PC-3 (cell line): ENCODE data around the gene MMP11. TPM values are rescaled to one million over a fixed set of nuclear protein-coding genes. Genes with fewer than 3 reads are reported as not detected.

ENCODE experiments used
- ATAC-seq: fragments of 200-7000 bp; cut with Tn5 transposase; 2 replicates; pipeline ENCODE4 v1.9.1; 2020; ENCODE audit warnings: mild to moderate bottlenecking, moderate library complexity
- BruUV-seq: library from RNA; stranded (reverse); fragments of 400-500 nt; replicated peaks from 2 replicates; lab custom pipeline; 2021; lab: Mats Ljungman, UMichigan
- CTCF ChIA-PET: fragments of 300-600 bp; sonication (Branson Sonifier 250); formaldehyde crosslinking; loops from one replicate; lab custom pipeline; 2022; ENCODE audit warnings: antibody characterized with exemption; lab: Charles Lee
- POLR2A ChIA-PET: fragments of 300-600 bp; sonication (Branson Sonifier 250); formaldehyde crosslinking; loops from one replicate; lab custom pipeline; 2022; ENCODE audit warnings: antibody characterized with exemption; ENCODE audit not compliant: unreplicated experiment; lab: Charles Lee
- DNase-seq: peaks from one replicate; pipeline ENCODE4 v3.0.0-alpha.2; 2015
- H2AFZ ChIP-seq: fragments of 300-600 bp; sonication (generic); 2 replicates; pipeline ENCODE4 v1.6.0; 2016; ENCODE audit warnings: antibody characterized with exemption, low read length
- H3F3A ChIP-seq: fragments of 300-600 bp; sonication (generic); one replicate; pipeline ENCODE4 v1.6.0; 2017; ENCODE audit warnings: antibody characterized with exemption, low read length, control low read depth, mild to moderate bottlenecking; ENCODE audit not compliant: unreplicated experiment
- H3K27ac ChIP-seq: fragments of 300-600 bp; sonication (generic); 2 replicates; pipeline ENCODE4 v1.5.1; 2016; ENCODE audit warnings: mild to moderate bottlenecking, low read length
- H3K27me3 ChIP-seq: fragments of 300-600 bp; sonication (generic); 2 replicates; pipeline ENCODE4 v1.6.1; 2016; ENCODE audit warnings: low read length, mixed read lengths
- H3K36me3 ChIP-seq: fragments of 300-600 bp; sonication (generic); 2 replicates; pipeline ENCODE4 v1.6.1; 2016; ENCODE audit warnings: low read depth, mixed run types, low read length, mixed read lengths
- H3K4me1 ChIP-seq: fragments of 300-600 bp; sonication (generic); 2 replicates; pipeline ENCODE4 v1.5.1; 2016; ENCODE audit warnings: low read length; ENCODE audit not compliant: insufficient read depth
- H3K4me2 ChIP-seq: fragments of 300-600 bp; sonication (generic); 2 replicates; pipeline ENCODE4 v1.6.0; 2016; ENCODE audit warnings: low read length
- H3K4me3 ChIP-seq: fragments of 300-600 bp; sonication (generic); 2 replicates; pipeline ENCODE4 v1.5.1; 2016; ENCODE audit warnings: mild to moderate bottlenecking, low read length, mixed read lengths
- H3K79me2 ChIP-seq: fragments of 300-600 bp; sonication (generic); 2 replicates; pipeline ENCODE4 v1.6.1; 2017; ENCODE audit warnings: low read length, mixed read lengths
- H3K9ac ChIP-seq: fragments of 300-600 bp; sonication (generic); 2 replicates; pipeline ENCODE4 v1.6.0; 2016; ENCODE audit warnings: mild to moderate bottlenecking, low read length
- H3K9me2 ChIP-seq: fragments of 300-600 bp; sonication (generic); replicated peaks from 2 replicates; pipeline ENCODE4 v1.6.1; 2016; ENCODE audit warnings: mixed run types, low read length, mixed read lengths
- H3K9me3 ChIP-seq: fragments of 300-600 bp; sonication (generic); 2 replicates; pipeline ENCODE4 v1.6.1; 2016; ENCODE audit warnings: low read length, mixed read lengths
- H4K20me1 ChIP-seq: fragments of 300-600 bp; sonication (generic); 2 replicates; pipeline ENCODE4 v1.6.1; 2016; ENCODE audit warnings: low read length, mixed read lengths
- CTCF ChIP-seq: fragments of 300-600 bp; sonication (generic); conservative IDR thresholded peaks from 2 replicates; pipeline ENCODE4 v1.5.1; 2017; ENCODE audit warnings: antibody characterized with exemption, low read depth, mild to moderate bottlenecking, low read length
- EZH2 ChIP-seq: fragments of 300-600 bp; sonication (generic); IDR thresholded peaks from one replicate; pipeline ENCODE4 v1.6.1; 2017; ENCODE audit warnings: antibody characterized with exemption, mild to moderate bottlenecking, low read length; ENCODE audit not compliant: unreplicated experiment
- EZH2phosphoT487 ChIP-seq: fragments of 300-600 bp; sonication (generic); IDR thresholded peaks from 2 replicates; pipeline ENCODE4 v1.6.1; 2018; ENCODE audit warnings: mild to moderate bottlenecking, antibody characterized with exemption, low read length, borderline replicate concordance
- intact Hi-C: fragments of 100-400 bp; cut with micrococcal nuclease; formaldehyde crosslinking; loops from 2 replicates; pipeline ENCODE4 v1.9.0; 2023
- total RNA-seq: library from RNA; depleted of rRNA; stranded (reverse); fragments of >200 nt; gene quantifications from 2 replicates; pipeline ENCODE4 v1.2.3, GENCODE V29; 2014

MMP11 gene
- total RNA-seq, 1 experiment from 2014 or later: 2.4 TPM

DNA sequence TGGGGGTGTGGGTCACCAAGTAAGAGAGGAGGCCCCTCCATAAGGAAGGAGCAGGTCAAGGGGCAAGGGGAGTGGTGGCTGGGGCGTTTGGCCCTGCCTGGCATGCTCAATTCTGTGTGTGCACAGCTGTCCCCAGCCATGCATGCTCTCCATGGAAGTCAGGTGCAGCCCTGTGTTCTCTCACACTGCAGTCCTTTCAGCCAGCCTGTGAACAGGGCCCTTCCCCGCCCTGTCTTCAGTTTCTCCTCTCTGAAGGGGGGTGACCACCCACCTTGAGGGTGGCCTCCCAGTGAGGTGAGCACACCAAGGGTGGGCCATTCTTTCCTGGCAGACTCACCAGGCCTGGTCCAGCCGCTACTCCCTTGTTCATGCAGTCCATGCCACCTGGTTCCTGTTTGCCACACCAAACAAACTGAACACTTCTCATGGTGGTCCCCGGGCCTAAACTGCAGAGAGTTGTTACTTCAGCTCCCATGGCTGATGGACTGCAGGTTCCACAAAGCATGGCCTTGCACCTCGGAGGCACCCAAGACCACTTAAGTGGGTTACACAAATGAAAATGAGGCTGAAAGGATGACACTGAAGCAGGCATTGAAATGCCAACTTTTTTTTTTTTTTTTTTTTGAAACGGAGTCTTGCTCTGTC is 3.2 kb upstream of the MMP11 start:
- Histone ChIP-seq H3K4me2 (no peak overlapping the region), H2AFZ (no peak overlapping the region), H3K9ac (no peak overlapping the region), H4K20me1 (no peaks in the 10 kb centered on the region), H3K9me2 (no peaks in the 10 kb centered on the region), H3K4me3 (no peak overlapping the region), H3K36me3 (peaks cover 5% of the 10 kb centered on the region; the same call in 1 of the 2 replicates), H3K27me3 (no peaks in the 10 kb centered on the region), H3K9me3 (no peaks in the 10 kb centered on the region), H3K4me1 (peaks cover 4% of the 10 kb centered on the region; the same call in 1 of the 2 replicates), H3F3A (no peaks in the 10 kb centered on the region), H3K79me2 (peaks cover 22% of the 10 kb centered on the region), H3K27ac (no peak overlapping the region)
- ATAC-seq (no peak), DNase-seq (no peak)
- BruUV-seq: no TSS peak
- TF ChIP-seq EZH2phosphoT487 (no peak), CTCF (no peak), EZH2 (no peak)
- ChIA-PET CTCF (no interaction called here), POLR2A (no interaction called here)
- intact Hi-C loops: loop anchor here (5.0 kb wide), 1 partner anchor 78 kb away; no protein-coding TSS in a partner anchor

GRCh38 chr22:23772315-23772648 is 367 bp upstream of the MMP11 start:
- Histone ChIP-seq H3K79me2 (peaks cover 11% of the 10 kb centered on the region), H3K4me2 (peak overlapping the region; percentile 76), H3K9me2 (no peaks in the 10 kb centered on the region), H3K4me1 (no peaks in the 10 kb centered on the region; the same call in 1 of the 2 replicates), H3K27me3 (no peaks in the 10 kb centered on the region), H3K9ac (no peak overlapping the region), H3K36me3 (no peaks in the 10 kb centered on the region), H3K4me3 (peak overlapping the region; percentile 58), H4K20me1 (no peaks in the 10 kb centered on the region), H3F3A (no peaks in the 10 kb centered on the region), H3K27ac (no peak overlapping the region), H3K9me3 (no peaks in the 10 kb centered on the region), H2AFZ (peak overlapping the region; percentile 76)
- no peak for DNase-seq
- intact Hi-C loops: no loop called here
- ATAC-seq: no peak
- no TSS peak for BruUV-seq
- ChIA-PET POLR2A (interaction anchor here (0.6 kb wide), 1 partner anchor 238 kb away, joined by 3 read pairs; no protein-coding TSS in a partner anchor), CTCF (interaction anchor here (0.7 kb wide), 1 partner anchor 85 kb away, joined by 4 read pairs; the partner anchor contains the start of gene SLC2A11)
- TF ChIP-seq CTCF (no peak), EZH2phosphoT487 (no peak), EZH2 (no peak)

DNA sequence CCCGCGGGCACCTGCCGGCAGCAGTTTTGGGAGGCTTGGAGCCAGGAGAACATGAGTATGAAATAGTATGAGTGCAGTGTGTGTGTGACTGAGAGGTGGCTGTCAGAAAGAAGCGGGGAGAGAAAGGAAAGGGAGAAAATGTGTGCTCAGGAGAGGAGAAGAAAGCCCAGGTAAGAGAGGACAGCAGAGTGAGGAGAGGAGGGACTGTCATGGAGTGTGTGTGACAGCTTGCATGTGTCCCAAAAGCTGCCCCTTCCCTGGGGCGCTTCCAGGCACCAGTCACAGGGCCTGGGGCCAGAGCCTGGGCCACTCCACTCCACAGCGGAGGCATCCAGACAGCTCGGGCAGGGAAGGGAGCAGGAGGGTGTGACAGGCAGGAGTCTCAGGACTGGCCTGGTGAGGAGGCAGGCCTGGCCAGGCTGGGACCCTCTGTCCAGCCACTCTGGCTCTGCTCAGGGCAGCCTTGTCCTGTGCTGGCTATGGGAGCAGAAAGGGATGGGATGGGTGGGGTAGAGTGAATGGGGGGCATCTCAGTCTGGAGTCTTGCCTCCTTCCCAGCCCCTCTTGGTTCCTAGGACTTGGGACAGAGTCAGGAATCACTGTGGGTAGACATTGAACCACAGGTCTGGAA is 949 bp downstream of the MMP11 start:
- H3K27me3 ChIP-seq: no peaks in the 10 kb centered on the region
- ChIA-PET CTCF (no interaction called here), POLR2A (no interaction called here)
- intact Hi-C loops: no loop called here
- H2AFZ ChIP-seq: 0 out of 2 replicates have a peak overlapping the region, but pooled peaks have one; percentile 65
- H3F3A ChIP-seq: no peaks in the 10 kb centered on the region
- no peaks in the 10 kb centered on the region for H3K79me2 ChIP-seq
- H3K9me3 ChIP-seq: no peaks in the 10 kb centered on the region
- peak overlapping the region; percentile 85 for H3K4me2 ChIP-seq
- H3K9ac ChIP-seq: no peak overlapping the region
- no peaks in the 10 kb centered on the region for H3K9me2 ChIP-seq
- ATAC-seq: no peak
- TF ChIP-seq CTCF: no peak
- TF ChIP-seq EZH2phosphoT487: no peak
- TF ChIP-seq EZH2: no peak
- H3K4me1 ChIP-seq: no peaks in the 10 kb centered on the region; the same call in 1 of the 2 replicates
- H3K36me3 ChIP-seq: no peaks in the 10 kb centered on the region
- DNase-seq: no peak
- H4K20me1 ChIP-seq: no peaks in the 10 kb centered on the region
- peak overlapping the region; percentile 62; the same call in 1 of the 2 replicates for H3K4me3 ChIP-seq
- H3K27ac ChIP-seq: no peak overlapping the region
- BruUV-seq: TSS peak; percentile 20
